ENCODE measurements around the gene IL34. TPM values are rescaled to one million over a fixed set of nuclear protein-coding genes. Genes with fewer than 3 reads are reported as not detected.

The IL34 gene
- total and polyA plus RNA-seq, 2 of the 13 experiments (the other 11 are each of a cell fraction or from before 2014, with no cell fraction given) = 1.2 to 1.3 TPM

DNA sequence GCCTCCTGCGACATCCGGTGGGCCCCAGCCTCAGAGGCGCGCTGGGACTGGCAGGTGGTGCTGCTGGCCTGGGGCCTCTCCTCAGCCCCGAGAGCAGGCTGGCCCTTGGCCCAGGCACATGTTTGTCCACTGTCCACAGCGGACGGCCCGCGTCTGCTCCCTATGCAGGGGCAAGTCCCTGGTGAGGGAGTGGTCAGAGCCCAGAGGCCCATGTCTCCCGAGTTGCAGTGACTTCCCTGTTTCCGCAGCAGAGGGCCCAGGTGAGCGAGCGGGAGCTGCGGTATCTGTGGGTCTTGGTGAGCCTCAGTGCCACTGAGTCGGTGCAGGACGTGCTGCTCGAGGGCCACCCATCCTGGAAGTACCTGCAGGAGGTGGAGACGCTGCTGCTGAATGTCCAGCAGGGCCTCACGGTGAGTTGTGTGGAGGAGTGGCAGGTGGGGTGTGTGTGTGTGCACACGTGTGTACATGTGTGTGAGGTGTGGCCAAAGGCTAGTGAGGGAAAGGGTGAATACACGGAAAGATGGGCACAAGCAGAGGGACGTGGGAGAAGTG lies 10.4 kb downstream of the IL34 start:
- WGBS (ENCODE audit: low lambda C conversion rate) = 5% methylated on average over 12 of the region's 22 CpGs
- Histone ChIP-seq H3K27ac (ENCODE audit: extremely low read length, insufficient read depth, low read length) (no peak overlapping the region), H3K4me2 (ENCODE audit: low read depth, low read length) (peak overlapping the region; percentile 80), H4K20me1 (ENCODE audit: insufficient read depth, low read length) (peaks cover 5% of the 10 kb centered on the region; the same call in 1 of the 2 replicates), H3K9ac (ENCODE audit: insufficient read depth, low read depth, low read length) (peak overlapping the region; percentile 48), H3K9me3 (ENCODE audit: low read length) (no peaks in the 10 kb centered on the region), H3K36me3 (replicated peaks in 1 of 2; ENCODE audit: control insufficient read depth in 1 of 2, insufficient read depth in 2 of 2, low read length in 2 of 2) (no peaks in the 10 kb centered on the region), H3K4me3 (replicated peaks in 1 of 3; ENCODE audit: insufficient read depth in 1 of 3, low read depth in 2 of 3, low read length in 3 of 3) (peak overlapping the region; percentile 8 to 67 (median 39); a peak in 5 of 6 replicates), H3K4me1 (ENCODE audit: insufficient read depth, low read length) (peaks cover 43% of the 10 kb centered on the region), H3K27me3 (ENCODE audit: control insufficient read depth in 1 of 2, insufficient read depth in 2 of 2, low read length in 2 of 2) (0 out of 5 replicates have a peak, but pooled peaks cover 1 to 2% of the 10 kb centered on the region in 2 experiments), H3K79me2 (ENCODE audit: insufficient read depth, low read length) (no peaks in the 10 kb centered on the region), H2AFZ (ENCODE audit: low read length) (peak overlapping the region; percentile 55)
- DNase-seq (ENCODE audit: low spot score) (peak; percentile 78), FAIRE-seq (peak; percentile 96), ATAC-seq (peak; percentile 71)
- POLR2A ChIA-PET = interaction anchor here (0.6 to 2.1 kb wide), 7 partner anchors 26 to 276 kb away, joined by 3 to 6 read pairs (median 4); no protein-coding TSS in a partner anchor
- in situ Hi-C loops (cut with HindIII; ENCODE audit: extremely low pct_ligation_motif_present, low pct_unique_long_range_greater_than_20kb) (loop anchor here (5.0 kb wide), 1 partner anchor 111 kb away; no protein-coding TSS in a partner anchor), intact Hi-C loops (cut with micrococcal nuclease; ENCODE audit: unreplicated experiment) (loop anchor here (1.0 kb wide), 1 partner anchor 115 kb away; no protein-coding TSS in a partner anchor)
- CTCF ChIA-PET (ENCODE audit: low intra/inter-chr PET ratio, low total read pairs) = interaction anchor here (0.6 to 1.8 kb wide), 3 partner anchors 82 to 330 kb away, joined by 3 to 17 read pairs (median 7); no protein-coding TSS in a partner anchor
- no TSS peak for BruUV-seq (replicated peaks)
- TF ChIP-seq, protein P1, sequence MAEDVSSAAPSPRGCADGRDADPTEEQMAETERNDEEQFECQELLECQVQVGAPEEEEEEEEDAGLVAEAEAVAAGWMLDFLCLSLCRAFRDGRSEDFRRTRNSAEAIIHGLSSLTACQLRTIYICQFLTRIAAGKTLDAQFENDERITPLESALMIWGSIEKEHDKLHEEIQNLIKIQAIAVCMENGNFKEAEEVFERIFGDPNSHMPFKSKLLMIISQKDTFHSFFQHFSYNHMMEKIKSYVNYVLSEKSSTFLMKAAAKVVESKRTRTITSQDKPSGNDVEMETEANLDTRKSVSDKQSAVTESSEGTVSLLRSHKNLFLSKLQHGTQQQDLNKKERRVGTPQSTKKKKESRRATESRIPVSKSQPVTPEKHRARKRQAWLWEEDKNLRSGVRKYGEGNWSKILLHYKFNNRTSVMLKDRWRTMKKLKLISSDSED (CRISPR knock-in tag; IDR thresholded peaks at IDR 0.05) = no peak
- peak; percentile 86 for TF ChIP-seq KDM5B (CRISPR knock-in tag; IDR thresholded peaks at IDR 0.05; ENCODE audit: borderline replicate concordance)
- peak; percentile 69 for TF ChIP-seq ELF1 (CRISPR knock-in tag; IDR thresholded peaks at IDR 0.05)
- TF ChIP-seq PCBP2 (optimal IDR thresholded peaks at IDR 0.05; ENCODE audit: low read depth, low read length, poor library complexity, severe bottlenecking) = no peak
- TF ChIP-seq EHMT2 (IDR thresholded peaks at IDR 0.05; ENCODE audit: borderline replicate concordance, low read depth, low read length) = no peak
- TF ChIP-seq, protein P2, sequence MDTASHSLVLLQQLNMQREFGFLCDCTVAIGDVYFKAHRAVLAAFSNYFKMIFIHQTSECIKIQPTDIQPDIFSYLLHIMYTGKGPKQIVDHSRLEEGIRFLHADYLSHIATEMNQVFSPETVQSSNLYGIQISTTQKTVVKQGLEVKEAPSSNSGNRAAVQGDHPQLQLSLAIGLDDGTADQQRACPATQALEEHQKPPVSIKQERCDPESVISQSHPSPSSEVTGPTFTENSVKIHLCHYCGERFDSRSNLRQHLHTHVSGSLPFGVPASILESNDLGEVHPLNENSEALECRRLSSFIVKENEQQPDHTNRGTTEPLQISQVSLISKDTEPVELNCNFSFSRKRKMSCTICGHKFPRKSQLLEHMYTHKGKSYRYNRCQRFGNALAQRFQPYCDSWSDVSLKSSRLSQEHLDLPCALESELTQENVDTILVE (CRISPR knock-in tag; IDR thresholded peaks at IDR 0.05) = no peak
- no peak for TF ChIP-seq MTF1 (CRISPR knock-in tag; IDR thresholded peaks at IDR 0.05)
- TF ChIP-seq ZNF841 (CRISPR knock-in tag; IDR thresholded peaks at IDR 0.05; ENCODE audit: borderline replicate concordance) = no peak
- TF ChIP-seq, protein P3, sequence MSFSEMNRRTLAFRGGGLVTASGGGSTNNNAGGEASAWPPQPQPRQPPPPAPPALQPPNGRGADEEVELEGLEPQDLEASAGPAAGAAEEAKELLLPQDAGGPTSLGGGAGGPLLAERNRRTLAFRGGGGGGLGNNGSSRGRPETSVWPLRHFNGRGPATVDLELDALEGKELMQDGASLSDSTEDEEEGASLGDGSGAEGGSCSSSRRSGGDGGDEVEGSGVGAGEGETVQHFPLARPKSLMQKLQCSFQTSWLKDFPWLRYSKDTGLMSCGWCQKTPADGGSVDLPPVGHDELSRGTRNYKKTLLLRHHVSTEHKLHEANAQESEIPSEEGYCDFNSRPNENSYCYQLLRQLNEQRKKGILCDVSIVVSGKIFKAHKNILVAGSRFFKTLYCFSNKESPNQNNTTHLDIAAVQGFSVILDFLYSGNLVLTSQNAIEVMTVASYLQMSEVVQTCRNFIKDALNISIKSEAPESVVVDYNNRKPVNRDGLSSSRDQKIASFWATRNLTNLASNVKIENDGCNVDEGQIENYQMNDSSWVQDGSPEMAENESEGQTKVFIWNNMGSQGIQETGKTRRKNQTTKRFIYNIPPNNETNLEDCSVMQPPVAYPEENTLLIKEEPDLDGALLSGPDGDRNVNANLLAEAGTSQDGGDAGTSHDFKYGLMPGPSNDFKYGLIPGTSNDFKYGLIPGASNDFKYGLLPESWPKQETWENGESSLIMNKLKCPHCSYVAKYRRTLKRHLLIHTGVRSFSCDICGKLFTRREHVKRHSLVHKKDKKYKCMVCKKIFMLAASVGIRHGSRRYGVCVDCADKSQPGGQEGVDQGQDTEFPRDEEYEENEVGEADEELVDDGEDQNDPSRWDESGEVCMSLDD (CRISPR knock-in tag; IDR thresholded peaks at IDR 0.05; ENCODE audit: borderline replicate concordance) = 0 out of 2 replicates have a peak, but pooled peaks have one; percentile 7
- TF ChIP-seq RAD21 (CRISPR knock-in tag; IDR thresholded peaks at IDR 0.05) = peak; percentile 82
- TF ChIP-seq ZNF724P (CRISPR knock-in tag; IDR thresholded peaks at IDR 0.05; ENCODE audit: borderline replicate concordance) = peak; percentile 97
- TF ChIP-seq, protein P4, sequence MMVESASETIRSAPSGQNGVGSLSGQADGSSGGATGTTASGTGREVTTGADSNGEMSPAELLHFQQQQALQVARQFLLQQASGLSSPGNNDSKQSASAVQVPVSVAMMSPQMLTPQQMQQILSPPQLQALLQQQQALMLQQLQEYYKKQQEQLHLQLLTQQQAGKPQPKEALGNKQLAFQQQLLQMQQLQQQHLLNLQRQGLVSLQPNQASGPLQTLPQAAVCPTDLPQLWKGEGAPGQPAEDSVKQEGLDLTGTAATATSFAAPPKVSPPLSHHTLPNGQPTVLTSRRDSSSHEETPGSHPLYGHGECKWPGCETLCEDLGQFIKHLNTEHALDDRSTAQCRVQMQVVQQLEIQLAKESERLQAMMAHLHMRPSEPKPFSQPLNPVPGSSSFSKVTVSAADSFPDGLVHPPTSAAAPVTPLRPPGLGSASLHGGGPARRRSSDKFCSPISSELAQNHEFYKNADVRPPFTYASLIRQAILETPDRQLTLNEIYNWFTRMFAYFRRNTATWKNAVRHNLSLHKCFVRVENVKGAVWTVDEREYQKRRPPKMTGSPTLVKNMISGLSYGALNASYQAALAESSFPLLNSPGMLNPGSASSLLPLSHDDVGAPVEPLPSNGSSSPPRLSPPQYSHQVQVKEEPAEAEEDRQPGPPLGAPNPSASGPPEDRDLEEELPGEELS (CRISPR knock-in tag; IDR thresholded peaks at IDR 0.05) = no peak; the same call in 1 of the 2 replicates
- 0 out of 2 replicates have a peak, but pooled peaks have one; percentile 49 for TF ChIP-seq BRD4 (CRISPR knock-in tag; IDR thresholded peaks at IDR 0.05)
